ENCODE results near the gene PRKAG2. TPM values are rescaled to one million over a fixed set of nuclear protein-coding genes. Genes with fewer than 3 reads are reported as not detected.

Gene PRKAG2
- total and polyA plus RNA-seq, 2 of the 8 experiments (the other 6 are each of a cell fraction or from before 2014, with no cell fraction given): 7.5 to 18.1 TPM

- Histone ChIP-seq H2BK20ac (ENCODE audit: low read length) (no peak overlapping the region), H3K79me2 (ENCODE audit: control insufficient read depth in 1 of 2, insufficient read depth in 2 of 2, low read length in 2 of 2) (no peaks in the 10 kb centered on the region), H3K56ac (replicated peaks; ENCODE audit: insufficient read length, low read depth, low read length) (no peak overlapping the region), H3K14ac (ENCODE audit: insufficient read length) (no peak overlapping the region), H3K79me1 (ENCODE audit: low read depth, low read length) (no peaks in the 10 kb centered on the region), H3K27me3 (replicated peaks in 1 of 4; ENCODE audit: control insufficient read depth in 3 of 4, extremely low read depth in 1 of 4, insufficient read depth in 3 of 4, low read length in 3 of 4) (peaks cover 0 to 2% (median 0%) of the 10 kb centered on the region in 4 experiments; a peak in 1 of 7 replicates), H4K5ac (ENCODE audit: insufficient read length, low read depth, low read length) (no peak overlapping the region), H4K91ac (replicated peaks; ENCODE audit: insufficient read length, low read length) (no peak overlapping the region), H2BK5ac (ENCODE audit: low read depth, low read length) (no peak overlapping the region; the same call in 1 of the 2 replicates), H3K18ac (ENCODE audit: extremely low read depth, low read length) (no peak overlapping the region), H2BK12ac (ENCODE audit: low read depth, low read length) (no peak overlapping the region), H3K4me1 (replicated peaks in 1 of 4; ENCODE audit: control insufficient read depth in 3 of 4, insufficient read depth in 4 of 4, low read length in 3 of 4) (peaks cover 3 to 8% (median 5%) of the 10 kb centered on the region in 4 experiments; a peak in 4 of 7 replicates), H3K23ac (ENCODE audit: insufficient read length) (no peak overlapping the region), H2AFZ (ENCODE audit: low read length) (no peak overlapping the region), H3K4me3 (ENCODE audit: extremely low read depth in 1 of 4, insufficient read depth in 2 of 4, low read depth in 3 of 4, low read length in 4 of 4) (no peak overlapping the region), H3K9ac (replicated peaks in 1 of 4; ENCODE audit: extremely low read depth in 1 of 4, low read depth in 3 of 4, low read length in 3 of 4) (no peak overlapping the region), H2BK15ac (ENCODE audit: low read length) (no peak overlapping the region), H2BK120ac (replicated peaks; ENCODE audit: low read depth, low read length) (no peak overlapping the region), H3K36me3 (ENCODE audit: control insufficient read depth in 2 of 4, insufficient read depth in 4 of 4, low read length in 3 of 4) (no peaks in the 10 kb centered on the region), H2AK5ac (ENCODE audit: low read depth, low read length) (no peak overlapping the region), H4K20me1 (replicated peaks in 1 of 2; ENCODE audit: control insufficient read depth in 1 of 2, insufficient read depth in 2 of 2, low read length in 2 of 2) (no peaks in the 10 kb centered on the region), H3K4ac (replicated peaks; ENCODE audit: insufficient read length, low read depth, low read length) (no peak overlapping the region), H3K27ac (ENCODE audit: low read depth, low read length) (no peak overlapping the region), H3K9me3 (ENCODE audit: insufficient read depth in 2 of 2, low read depth in 1 of 2, low read length in 1 of 2) (no peaks in the 10 kb centered on the region), H3K23me2 (ENCODE audit: low read depth, low read length) (no peaks in the 10 kb centered on the region), H4K8ac (ENCODE audit: extremely low read depth, insufficient read depth, low read length) (peak overlapping the region; percentile 43; the same call in 1 of the 2 replicates), H3K4me2 (ENCODE audit: insufficient read depth in 1 of 2, low read depth in 2 of 2, low read length in 2 of 2) (no peak overlapping the region)
- TF ChIP-seq CTCF (IDR thresholded peaks at IDR 0.05; ENCODE audit: control extremely low read depth in 1 of 3, insufficient read depth in 1 of 3, low read depth in 1 of 3, low read length in 3 of 3) (no peak), KDM4A (IDR thresholded peaks at IDR 0.05; ENCODE audit: low read depth, low read length, severe bottlenecking) (no peak), MAX (IDR thresholded peaks at IDR 0.05) (no peak), EZH2 (IDR thresholded peaks at IDR 0.05; ENCODE audit: low read depth, low read length, severe bottlenecking) (no peak)
- FAIRE-seq (no peak), DNase-seq (ENCODE audit: low read depth in 1 of 2, low spot score in 2 of 2) (no peak)
- ChIA-PET POLR2A (ENCODE audit: partially characterized antibody) (interaction anchor here (1.2 kb wide), 1 partner anchor 9 kb away, joined by 4 read pairs; no protein-coding TSS in a partner anchor), CTCF (ENCODE audit: partially characterized antibody) (interaction anchor here (0.8 to 1.4 kb wide), 3 partner anchors 9 to 49 kb away, joined by 3 to 5 read pairs (median 4); no protein-coding TSS in a partner anchor)
- WGBS, 2 experiments (ENCODE audit: extremely low coverage in 1 of 2, insufficient coverage in 1 of 2, insufficient read length in 1 of 2, insufficient replicate concordance in 2 of 2, low coverage in 1 of 2, low lambda C conversion rate in 2 of 2, missing lambda C conversion rate in 1 of 2): 94% methylated on average over 19 of the region's 24 CpGs; no CpG with 5 or more reads in 1 of the 2 experiments
Observed at GRCh38 chr7:151808400-151809145, 68.3 kb downstream of the PRKAG2 start.

All from H1 (cell line).